ENCODE measurements around the gene IFIT1. TPM values are rescaled to one million over a fixed set of nuclear protein-coding genes. Genes with fewer than 3 reads are reported as not detected.

IFIT1 gene
- total RNA-seq, 3 donors from 2014 or later (not counting 1 experiment from before 2014, with no cell fraction given) = 1.0 to 4.9 (median 2.7) TPM

GRCh38 chr10:89395141-89395540, 2.7 kb downstream of the IFIT1 start:
- Mint-ChIP-seq H3K27ac (peak overlapping the region in 1 of 2 donors; percentile 54), H3K4me1 (peaks cover 21 to 22% of the 10 kb centered on the region in 2 donors), H3K27me3 (ENCODE audit: low read depth in 2 of 2) (no peaks in the 10 kb centered on the region), H3K9me3 (no peaks in the 10 kb centered on the region), H3K36me3 (no peaks in the 10 kb centered on the region), H3K4me3 (no peak overlapping the region)
- intact Hi-C loops (cut with micrococcal nuclease) = no loop called here
- peaks cover 8% of the 10 kb centered on the region for H3K4me1 ChIP-seq (ENCODE audit: control insufficient read depth, insufficient read depth, low read length)
- 97% methylated on average over 2 of the region's 2 CpGs for WGBS (ENCODE audit: insufficient coverage)
- H3K36me3 ChIP-seq (ENCODE audit: control insufficient read depth, insufficient read depth, low read length) = no peaks in the 10 kb centered on the region
- no peaks in the 10 kb centered on the region for H3K9me3 ChIP-seq (ENCODE audit: control insufficient read depth, insufficient read depth, low read length)
- H3K27me3 ChIP-seq (ENCODE audit: control insufficient read depth, insufficient read depth, low read length) = no peaks in the 10 kb centered on the region
- no peak for TF ChIP-seq CTCF (IDR thresholded peaks at IDR 0.05)
- ATAC-seq (no peak), DNase-seq (no peak)
- no peak overlapping the region for H3K4me3 ChIP-seq (ENCODE audit: low read length)
- H3K27ac ChIP-seq (ENCODE audit: low read length) = no peak overlapping the region

GRCh38 chr10:89398003-89398749, 5.8 kb downstream of the IFIT1 start:
- 95% methylated on average over 4 of the region's 5 CpGs for WGBS (ENCODE audit: insufficient coverage)
- H3K27me3 ChIP-seq (ENCODE audit: control insufficient read depth, insufficient read depth, low read length) = no peaks in the 10 kb centered on the region

GRCh38 chr10:89399956-89400355, 7.5 kb downstream of the IFIT1 start:
- Mint-ChIP-seq H3K9me3 (no peaks in the 10 kb centered on the region), H3K4me1 (peaks cover 5% of the 10 kb centered on the region in 2 donors), H3K27me3 (ENCODE audit: low read depth in 2 of 2) (no peaks in the 10 kb centered on the region), H3K27ac (no peak overlapping the region), H3K36me3 (peaks cover 7% of the 10 kb centered on the region), H3K4me3 (no peak overlapping the region)
- Histone ChIP-seq H3K36me3 (ENCODE audit: control insufficient read depth, insufficient read depth, low read length) (peaks cover 6% of the 10 kb centered on the region), H3K27ac (ENCODE audit: low read length) (no peak overlapping the region), H3K9me3 (ENCODE audit: control insufficient read depth, insufficient read depth, low read length) (no peaks in the 10 kb centered on the region), H3K27me3 (ENCODE audit: control insufficient read depth, insufficient read depth, low read length) (no peaks in the 10 kb centered on the region), H3K4me1 (ENCODE audit: control insufficient read depth, insufficient read depth, low read length) (no peaks in the 10 kb centered on the region), H3K4me3 (ENCODE audit: low read length) (no peak overlapping the region)
- DNase-seq = no peak
- WGBS (ENCODE audit: insufficient coverage) = 100% methylated on average over 1 of the region's 1 CpG
- ATAC-seq = no peak
- intact Hi-C loops (cut with micrococcal nuclease) = no loop called here
- no peak for TF ChIP-seq CTCF (IDR thresholded peaks at IDR 0.05)

More at GRCh38 chr10:89398003-89398749, 5.8 kb downstream of the IFIT1 start:
- intact Hi-C loops (cut with micrococcal nuclease) = no loop called here
- Histone ChIP-seq H3K36me3 (ENCODE audit: control insufficient read depth, insufficient read depth, low read length) (peaks cover 5% of the 10 kb centered on the region), H3K4me3 (ENCODE audit: low read length) (no peak overlapping the region), H3K27ac (ENCODE audit: low read length) (no peak overlapping the region), H3K4me1 (ENCODE audit: control insufficient read depth, insufficient read depth, low read length) (peaks cover 4% of the 10 kb centered on the region), H3K9me3 (ENCODE audit: control insufficient read depth, insufficient read depth, low read length) (no peaks in the 10 kb centered on the region)
- Mint-ChIP-seq H3K27me3 (ENCODE audit: low read depth in 2 of 2) (no peaks in the 10 kb centered on the region), H3K9me3 (no peaks in the 10 kb centered on the region), H3K36me3 (peaks cover 7% of the 10 kb centered on the region), H3K4me3 (no peak overlapping the region), H3K27ac (no peak overlapping the region), H3K4me1 (peaks cover 7% of the 10 kb centered on the region in 2 donors)
- no peak for TF ChIP-seq CTCF (IDR thresholded peaks at IDR 0.05)
- DNase-seq (no peak), ATAC-seq (no peak)

- Histone ChIP-seq H3K27ac (ENCODE audit: low read length) (no peak overlapping the region), H3K27me3 (ENCODE audit: control insufficient read depth, insufficient read depth, low read length) (no peaks in the 10 kb centered on the region), H3K36me3 (ENCODE audit: control insufficient read depth, insufficient read depth, low read length) (peaks cover 6% of the 10 kb centered on the region), H3K9me3 (ENCODE audit: control insufficient read depth, insufficient read depth, low read length) (no peaks in the 10 kb centered on the region), H3K4me1 (ENCODE audit: control insufficient read depth, insufficient read depth, low read length) (no peaks in the 10 kb centered on the region), H3K4me3 (ENCODE audit: low read length) (no peak overlapping the region)
- Mint-ChIP-seq H3K36me3 (peaks cover 7% of the 10 kb centered on the region), H3K4me3 (no peak overlapping the region), H3K27ac (no peak overlapping the region), H3K9me3 (no peaks in the 10 kb centered on the region), H3K4me1 (no peaks in the 10 kb centered on the region), H3K27me3 (ENCODE audit: low read depth in 2 of 2) (no peaks in the 10 kb centered on the region)
- ATAC-seq (no peak), DNase-seq (no peak)
- no peak for TF ChIP-seq CTCF (IDR thresholded peaks at IDR 0.05)
- intact Hi-C loops (cut with micrococcal nuclease) = no loop called here
- 64% methylated on average over 1 of the region's 2 CpGs for WGBS (ENCODE audit: insufficient coverage)
Observed at GRCh38 chr10:89403043-89403442, 10.6 kb downstream of the IFIT1 start.

Measured in natural killer cell (primary cell).